ENCODE results near the gene ADORA1. TPM values are rescaled to one million over a fixed set of nuclear protein-coding genes. Genes with fewer than 3 reads are reported as not detected.

Gene ADORA1
- total RNA-seq, 2 donors from 2014 or later = 0.15 to 0.18 TPM

DNA sequence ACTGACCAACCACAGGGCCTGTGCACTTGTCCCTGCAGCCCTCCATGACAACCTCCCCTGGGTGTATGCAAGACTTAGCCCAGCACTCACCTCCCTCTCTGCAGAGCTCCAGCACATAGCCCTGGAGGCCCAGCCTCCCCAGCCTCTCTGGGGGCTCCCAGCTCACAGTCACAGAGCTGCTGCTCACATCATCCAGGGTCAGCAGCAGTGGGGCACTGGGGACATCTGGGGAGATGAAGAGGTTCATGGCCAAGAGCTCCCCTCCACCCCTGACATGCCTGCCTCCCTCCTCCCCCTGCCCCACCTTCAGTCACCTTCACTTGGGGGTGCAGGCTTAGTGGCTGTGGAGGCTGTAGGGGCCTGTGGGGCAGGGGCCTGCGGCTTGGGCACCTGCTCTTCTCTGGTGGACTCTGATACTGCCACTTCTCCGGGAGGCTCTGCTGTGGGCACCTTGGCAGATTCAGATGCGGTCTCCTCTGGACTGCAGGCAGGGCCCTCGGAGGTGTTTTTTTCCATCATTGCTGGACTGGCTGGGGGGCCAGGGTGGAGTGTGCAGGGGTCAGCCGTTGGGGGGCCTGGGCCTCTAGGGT is 47.8 kb downstream of the ADORA1 start, which contains the start of gene MYBPH:
TSS of gene MYBPH (minus strand) at position 590 of the 590 bp plus-strand sequence. CDS start at position 519, 71 bp downstream.
- H3K9me3 ChIP-seq (ENCODE audit: control insufficient read depth, low read length, poor library complexity, severe bottlenecking) = no peaks in the 10 kb centered on the region
- no peak within 1 kb of the TSS for H3K4me3 Mint-ChIP-seq
- peaks cover 24% of the 10 kb centered on the region for H3K27me3 Mint-ChIP-seq
- H3K27ac Mint-ChIP-seq = no peak within 1 kb of the TSS
- ATAC-seq (no peak), DNase-seq (no peak)
- H3K4me1 Mint-ChIP-seq = no peaks in the 10 kb centered on the region
- no peaks in the 10 kb centered on the region for H3K36me3 Mint-ChIP-seq (ENCODE audit: low read depth)

DNA sequence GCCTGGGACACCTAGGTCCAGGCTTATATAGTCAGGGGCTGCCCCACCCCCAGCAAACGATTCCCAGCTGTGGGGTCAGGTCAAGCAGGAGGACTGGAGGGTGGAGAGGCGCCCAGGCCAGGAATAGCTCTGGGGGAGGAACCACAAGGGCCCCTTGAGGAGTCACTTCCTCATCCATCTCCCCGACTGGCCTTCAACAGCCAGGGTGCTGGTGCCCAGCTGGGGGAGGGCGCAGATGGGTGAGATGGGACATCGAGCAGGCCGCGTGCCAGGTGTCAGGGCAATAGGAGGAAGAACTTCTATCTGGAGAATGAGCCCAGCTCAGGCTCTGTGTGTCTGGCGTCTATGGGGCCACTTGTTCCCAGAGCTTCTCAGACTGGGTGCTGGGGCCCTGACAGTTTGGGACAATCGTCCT is 48.3 kb downstream of the ADORA1 start:
- Mint-ChIP-seq H3K27ac (no peak overlapping the region), H3K36me3 (ENCODE audit: low read depth) (no peaks in the 10 kb centered on the region), H3K27me3 (peaks cover 26% of the 10 kb centered on the region), H3K4me1 (peaks cover 1% of the 10 kb centered on the region), H3K4me3 (no peak overlapping the region)
- DNase-seq = no peak
- no peak for ATAC-seq
- no peaks in the 10 kb centered on the region for H3K9me3 ChIP-seq (ENCODE audit: control insufficient read depth, low read length, poor library complexity, severe bottlenecking)

DNA sequence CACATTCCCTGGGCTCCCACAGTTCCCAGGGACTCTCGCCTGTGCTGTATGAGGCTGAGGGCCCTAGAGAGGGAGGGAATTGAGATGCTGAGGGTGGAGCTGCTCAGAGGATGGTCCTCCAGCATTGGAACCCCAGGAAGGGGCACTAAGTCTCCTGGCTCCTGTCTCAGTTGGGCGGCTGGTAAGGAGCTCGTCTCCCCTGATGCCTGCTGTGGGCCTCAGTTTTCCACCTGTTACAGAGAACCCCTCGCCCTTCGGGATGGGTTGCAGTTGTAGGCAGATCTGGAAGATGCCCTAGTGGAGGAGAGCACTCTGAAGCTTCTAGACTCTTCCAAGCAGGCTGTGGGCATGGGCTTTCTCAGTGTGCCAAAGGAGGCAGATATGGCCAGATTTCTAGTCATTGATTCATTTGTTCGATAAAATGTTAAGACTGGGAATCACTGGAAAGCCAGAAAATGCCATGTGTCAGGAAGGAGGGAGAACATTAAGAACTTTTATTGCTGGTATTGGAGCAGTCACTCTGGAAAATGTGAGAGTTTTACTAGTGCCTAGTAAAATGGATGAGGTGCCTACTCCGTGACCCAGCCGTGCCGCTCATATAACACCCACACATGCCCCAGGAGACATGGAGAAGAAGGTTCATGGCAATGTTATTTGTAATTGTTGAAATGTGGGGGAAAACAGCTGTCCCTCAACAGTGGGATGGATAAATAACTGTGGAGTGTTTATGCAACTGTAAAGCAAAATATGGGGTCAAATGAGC is 48.9 kb downstream of the ADORA1 start:
- no peak overlapping the region for H3K4me3 Mint-ChIP-seq
- no peaks in the 10 kb centered on the region for H3K9me3 ChIP-seq (ENCODE audit: control insufficient read depth, low read length, poor library complexity, severe bottlenecking)
- peaks cover 29% of the 10 kb centered on the region for H3K27me3 Mint-ChIP-seq
- H3K36me3 Mint-ChIP-seq (ENCODE audit: low read depth) = no peaks in the 10 kb centered on the region
- peaks cover 2% of the 10 kb centered on the region for H3K4me1 Mint-ChIP-seq
- no peak for DNase-seq
- ATAC-seq = no peak
- no peak overlapping the region for H3K27ac Mint-ChIP-seq

- H3K9me3 ChIP-seq (ENCODE audit: control insufficient read depth, low read length, poor library complexity, severe bottlenecking) = no peaks in the 10 kb centered on the region
- ATAC-seq (no peak), DNase-seq (no peak)
- H3K4me3 Mint-ChIP-seq = no peak overlapping the region
- peaks cover 29% of the 10 kb centered on the region for H3K27me3 Mint-ChIP-seq
- H3K27ac Mint-ChIP-seq = no peak overlapping the region
- no peaks in the 10 kb centered on the region for H3K36me3 Mint-ChIP-seq (ENCODE audit: low read depth)
- H3K4me1 Mint-ChIP-seq = peaks cover 2% of the 10 kb centered on the region
Measured at GRCh38 chr1:203177036-203177405, 49.5 kb downstream of the ADORA1 start.

DNA sequence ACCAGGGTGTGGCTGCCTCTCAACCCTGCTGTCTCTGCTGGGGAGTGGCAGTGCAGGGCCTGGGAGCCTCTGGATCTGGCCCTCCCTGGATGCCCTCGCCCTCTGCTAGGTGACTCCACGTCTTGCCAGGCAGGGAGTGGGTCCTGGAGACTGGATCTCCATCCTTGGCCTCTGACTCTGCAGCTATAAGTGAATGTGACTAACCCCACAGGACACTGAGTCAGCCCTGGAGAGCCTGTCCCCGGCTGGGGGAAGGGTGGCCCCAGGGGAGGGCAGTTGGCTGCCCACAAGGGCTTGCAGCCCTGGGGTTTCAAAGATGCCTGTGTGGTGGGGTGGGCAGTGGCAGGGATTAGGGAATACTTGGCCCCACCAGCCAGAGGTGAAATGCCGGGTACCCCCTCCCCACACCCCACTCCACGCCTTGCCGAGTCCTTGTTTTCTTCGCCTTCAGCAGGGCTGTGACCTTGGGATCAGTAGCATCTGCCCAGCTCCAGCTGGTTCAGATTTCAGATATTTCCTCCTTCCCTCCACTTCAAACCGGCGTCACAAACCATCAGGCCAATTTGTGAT is 50.0 kb downstream of the ADORA1 start:
- H3K9me3 ChIP-seq (ENCODE audit: control insufficient read depth, low read length, poor library complexity, severe bottlenecking) = no peaks in the 10 kb centered on the region
- H3K27ac Mint-ChIP-seq = no peak overlapping the region
- no peak overlapping the region for H3K4me3 Mint-ChIP-seq
- DNase-seq (no peak), ATAC-seq (no peak)
- H3K4me1 Mint-ChIP-seq = peaks cover 2% of the 10 kb centered on the region
- peaks cover 29% of the 10 kb centered on the region for H3K27me3 Mint-ChIP-seq
- H3K36me3 Mint-ChIP-seq (ENCODE audit: low read depth) = no peaks in the 10 kb centered on the region

GRCh38 chr1:203178083-203178482 is 50.6 kb downstream of the ADORA1 start:
- H3K9me3 ChIP-seq (ENCODE audit: control insufficient read depth, low read length, poor library complexity, severe bottlenecking) = no peaks in the 10 kb centered on the region
- Mint-ChIP-seq H3K27ac (no peak overlapping the region), H3K4me3 (no peak overlapping the region), H3K36me3 (ENCODE audit: low read depth) (no peaks in the 10 kb centered on the region), H3K27me3 (peaks cover 29% of the 10 kb centered on the region), H3K4me1 (peaks cover 2% of the 10 kb centered on the region)
- ATAC-seq = no peak
- DNase-seq = no peak

DNA sequence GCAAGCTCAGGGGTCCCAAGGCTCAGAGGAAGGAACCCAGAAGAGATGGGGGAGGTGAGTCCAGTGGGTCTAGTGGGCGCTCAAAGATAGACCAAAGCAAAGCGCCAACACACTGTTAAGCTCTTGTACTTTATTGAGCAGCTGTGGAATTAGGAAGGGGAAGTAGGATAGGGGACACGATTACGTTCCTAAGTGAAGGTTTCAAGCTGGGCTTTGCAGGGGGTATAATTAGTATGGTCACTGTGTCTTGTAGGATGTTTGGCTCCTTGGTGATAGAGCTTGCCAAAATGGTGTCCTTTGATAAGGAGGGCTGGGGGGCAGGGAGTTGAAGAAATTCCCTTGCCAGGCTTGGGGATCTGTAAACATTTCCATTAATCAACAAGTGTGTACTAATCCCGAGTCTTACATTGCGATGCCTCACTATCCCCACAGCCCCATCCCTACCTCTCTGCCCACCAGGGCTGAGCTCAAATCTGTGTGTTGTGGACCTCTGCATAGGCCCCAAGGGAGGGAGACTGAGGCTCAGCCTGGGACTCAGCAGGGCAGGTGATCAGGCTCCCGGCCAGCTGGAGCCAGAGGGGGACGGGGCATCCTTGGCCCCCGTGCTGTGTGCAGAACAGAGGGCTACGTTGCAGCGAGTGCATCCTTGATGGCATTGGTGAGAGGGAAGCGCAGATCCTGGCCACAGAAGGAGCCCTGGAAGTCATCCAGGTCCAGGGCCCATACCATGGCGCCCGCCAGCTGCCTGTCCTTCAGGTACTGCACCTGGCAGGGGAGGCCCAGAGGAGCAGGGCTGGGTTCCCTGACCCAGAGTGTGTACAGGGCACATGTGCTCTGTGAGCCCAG is 51.5 kb downstream of the ADORA1 start:
- no peaks in the 10 kb centered on the region for H3K9me3 ChIP-seq (ENCODE audit: control insufficient read depth, low read length, poor library complexity, severe bottlenecking)
- H3K4me1 Mint-ChIP-seq = peaks cover 2% of the 10 kb centered on the region
- no peak for ATAC-seq
- no peak overlapping the region for H3K27ac Mint-ChIP-seq
- no peaks in the 10 kb centered on the region for H3K36me3 Mint-ChIP-seq (ENCODE audit: low read depth)
- no peak overlapping the region for H3K4me3 Mint-ChIP-seq
- DNase-seq = no peak
- H3K27me3 Mint-ChIP-seq = peaks cover 29% of the 10 kb centered on the region

DNA sequence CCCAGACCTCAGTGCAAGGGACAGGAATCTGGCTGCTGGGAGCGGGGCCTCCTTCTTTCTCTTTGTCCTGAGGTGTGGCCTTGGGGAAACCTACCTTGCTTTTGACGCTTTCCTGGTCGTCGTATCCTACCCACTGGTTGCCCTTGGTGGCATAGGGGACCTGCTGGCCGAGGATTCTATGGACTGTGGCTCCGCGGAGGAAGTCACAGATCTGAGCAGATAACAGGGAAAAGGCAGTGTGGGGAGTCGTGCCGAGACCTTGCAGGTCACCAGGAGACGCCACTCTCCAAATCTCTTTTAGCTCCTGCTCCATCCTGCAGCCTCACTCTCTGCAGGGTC is 52.1 kb downstream of the ADORA1 start:
- Mint-ChIP-seq H3K4me1 (peaks cover 2% of the 10 kb centered on the region), H3K4me3 (no peak overlapping the region), H3K27me3 (peaks cover 31% of the 10 kb centered on the region), H3K27ac (no peak overlapping the region), H3K36me3 (ENCODE audit: low read depth) (no peaks in the 10 kb centered on the region)
- ATAC-seq (no peak), DNase-seq (no peak)
- no peaks in the 10 kb centered on the region for H3K9me3 ChIP-seq (ENCODE audit: control insufficient read depth, low read length, poor library complexity, severe bottlenecking)

GRCh38 chr1:203180611-203181330 is 53.2 kb downstream of the ADORA1 start:
- H3K36me3 Mint-ChIP-seq (ENCODE audit: low read depth) = no peaks in the 10 kb centered on the region
- no peak overlapping the region for H3K4me3 Mint-ChIP-seq
- peaks cover 2% of the 10 kb centered on the region for H3K4me1 Mint-ChIP-seq
- DNase-seq = no peak
- H3K27ac Mint-ChIP-seq = no peak overlapping the region
- H3K27me3 Mint-ChIP-seq = peaks cover 41% of the 10 kb centered on the region
- H3K9me3 ChIP-seq (ENCODE audit: control insufficient read depth, low read length, poor library complexity, severe bottlenecking) = no peaks in the 10 kb centered on the region
- no peak for ATAC-seq

GRCh38 chr1:203181586-203182386 is 54.3 kb downstream of the ADORA1 start:
- H3K27me3 Mint-ChIP-seq = peaks cover 45% of the 10 kb centered on the region

DNA sequence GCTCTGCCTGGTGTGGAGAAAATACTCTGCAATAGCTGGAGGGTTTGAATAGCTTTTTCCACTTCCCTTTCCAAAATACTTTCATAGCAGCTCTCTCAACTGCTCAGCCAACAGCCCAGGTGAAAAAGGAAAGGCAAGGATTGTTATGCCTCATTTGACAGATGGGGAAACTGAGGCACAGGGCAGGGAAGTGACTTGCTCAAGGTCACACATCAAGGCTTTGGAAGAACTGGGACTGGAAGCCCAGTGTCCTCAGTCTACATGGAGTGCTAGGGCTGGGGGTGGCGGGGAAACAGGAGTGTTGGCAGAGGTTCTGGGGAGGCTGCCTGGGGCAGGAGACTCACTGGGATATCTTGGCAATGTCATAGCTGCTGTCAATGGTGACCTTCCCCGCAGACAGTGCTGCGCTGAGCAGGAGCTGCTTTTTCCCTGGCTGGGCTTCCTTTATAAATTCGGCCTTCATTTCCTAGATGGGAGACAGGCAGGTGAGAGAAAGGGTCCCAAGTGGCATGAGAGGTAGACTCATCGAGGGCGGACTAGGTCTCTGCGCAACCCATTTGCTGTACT is 54.9 kb downstream of the ADORA1 start:
- H3K9me3 ChIP-seq (ENCODE audit: control insufficient read depth, low read length, poor library complexity, severe bottlenecking) = no peaks in the 10 kb centered on the region
- H3K27ac Mint-ChIP-seq = no peak overlapping the region
- no peak for ATAC-seq
- H3K4me1 Mint-ChIP-seq = peaks cover 6% of the 10 kb centered on the region
- no peak overlapping the region for H3K4me3 Mint-ChIP-seq
- DNase-seq = no peak
- H3K27me3 Mint-ChIP-seq = peaks cover 46% of the 10 kb centered on the region
- H3K36me3 Mint-ChIP-seq (ENCODE audit: low read depth) = peaks cover 2% of the 10 kb centered on the region

More at GRCh38 chr1:203181586-203182386, 54.3 kb downstream of the ADORA1 start:
- Mint-ChIP-seq H3K27ac (no peak overlapping the region), H3K4me1 (peaks cover 6% of the 10 kb centered on the region), H3K36me3 (ENCODE audit: low read depth) (peaks cover 2% of the 10 kb centered on the region), H3K4me3 (no peak overlapping the region)
- ATAC-seq (no peak), DNase-seq (no peak)
- no peaks in the 10 kb centered on the region for H3K9me3 ChIP-seq (ENCODE audit: control insufficient read depth, low read length, poor library complexity, severe bottlenecking)

DNA sequence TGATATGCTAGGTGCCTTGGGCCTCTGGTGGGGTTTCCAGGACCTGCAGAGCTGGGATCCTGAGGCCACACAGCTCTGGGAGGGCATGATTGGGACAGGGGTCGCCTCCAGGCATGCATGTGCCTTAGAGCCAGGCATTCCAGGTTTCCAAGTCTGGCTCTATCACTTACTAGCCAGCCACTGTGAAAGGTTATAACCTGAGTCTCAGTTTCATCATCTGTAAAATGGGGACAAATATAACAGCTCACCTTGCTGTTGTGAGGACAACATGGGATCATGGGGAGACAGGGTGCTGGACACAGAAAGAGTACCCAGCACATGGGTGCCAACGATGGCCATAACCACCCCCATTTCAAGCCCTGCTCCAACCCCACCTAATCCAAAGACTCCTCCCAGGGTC is 56.3 kb downstream of the ADORA1 start:
- Mint-ChIP-seq H3K27me3 (peaks cover 46% of the 10 kb centered on the region), H3K4me1 (peaks cover 6% of the 10 kb centered on the region), H3K4me3 (no peak overlapping the region), H3K27ac (no peak overlapping the region), H3K36me3 (ENCODE audit: low read depth) (peaks cover 2% of the 10 kb centered on the region)
- no peak for ATAC-seq
- DNase-seq = no peak
- no peaks in the 10 kb centered on the region for H3K9me3 ChIP-seq (ENCODE audit: control insufficient read depth, low read length, poor library complexity, severe bottlenecking)
